ENCODE data around the gene AXDND1. TPM values are rescaled to one million over a fixed set of nuclear protein-coding genes. Genes with fewer than 3 reads are reported as not detected.
"Not testable (repeated sequence)": the region's sequence is repeated elsewhere in the genome, so short reads cannot be mapped to it uniquely, and the experiment has no call there.

Gene AXDND1
- total RNA-seq, 2 experiments from 2014 or later: 0.48 to 0.51 TPM

DNA sequence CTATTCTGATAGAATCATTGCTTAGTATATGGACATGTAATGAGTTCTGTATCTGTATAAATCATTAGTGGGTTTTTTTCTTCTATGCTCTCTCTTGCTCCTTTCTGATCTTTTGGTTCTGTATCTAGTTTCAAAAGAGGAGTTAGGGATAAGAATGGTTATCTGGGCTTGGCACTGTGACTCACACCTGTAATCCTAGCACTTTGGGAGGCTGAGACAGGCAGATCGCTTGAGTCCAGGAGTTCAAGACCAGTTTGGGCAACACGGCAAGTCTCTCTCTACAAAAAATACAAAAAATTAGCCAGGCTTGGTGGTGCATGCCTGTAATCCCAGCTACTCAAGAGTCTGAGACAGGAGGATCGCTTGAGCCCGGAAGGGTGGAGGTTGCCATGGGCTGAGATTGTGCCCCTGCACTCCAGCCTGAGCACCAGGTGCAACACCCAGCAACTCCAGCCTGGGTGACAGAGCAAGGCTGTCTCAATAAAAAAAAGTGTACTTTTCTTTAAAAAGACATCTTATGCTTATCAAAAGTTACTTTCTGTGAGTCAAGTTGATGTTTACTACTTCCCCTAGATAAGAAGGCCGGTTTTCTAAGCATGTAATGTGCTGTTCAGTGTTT, 27.7 kb upstream of the AXDND1 start:
- CTCF ChIA-PET: no interaction called here
- H3K9me3 Mint-ChIP-seq: no peaks in the 10 kb centered on the region
- peaks cover 9% of the 10 kb centered on the region for H3K4me1 Mint-ChIP-seq (ENCODE audit: low read depth)
- H3K27ac Mint-ChIP-seq: no peak overlapping the region
- H3K27me3 Mint-ChIP-seq: no peaks in the 10 kb centered on the region
- DNase-seq: no peak
- no peak overlapping the region for H3K4me3 Mint-ChIP-seq
- intact Hi-C loops (cut with micrococcal nuclease): no loop called here
- peaks cover 20% of the 10 kb centered on the region for H3K36me3 Mint-ChIP-seq
- POLR2A ChIA-PET: no interaction called here

DNA sequence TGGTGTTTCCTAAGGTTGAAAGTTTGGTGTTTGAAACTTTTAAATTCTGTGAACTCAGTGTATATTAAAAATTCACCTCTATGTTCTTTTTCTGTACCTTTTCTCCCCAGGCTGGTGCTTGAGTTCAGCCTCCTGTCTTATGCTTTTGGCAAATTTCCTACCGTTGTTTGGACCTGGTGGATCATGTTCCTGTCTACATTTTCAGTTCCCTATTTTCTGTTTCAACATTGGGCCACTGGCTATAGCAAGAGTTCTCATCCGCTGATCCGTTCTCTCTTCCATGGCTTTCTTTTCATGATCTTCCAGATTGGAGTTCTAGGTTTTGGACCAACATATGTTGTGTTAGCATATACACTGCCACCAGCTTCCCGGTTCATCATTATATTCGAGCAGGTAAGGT, 24.9 kb upstream of the AXDND1 start:
- POLR2A ChIA-PET: no interaction called here
- intact Hi-C loops (cut with micrococcal nuclease): no loop called here

DNA sequence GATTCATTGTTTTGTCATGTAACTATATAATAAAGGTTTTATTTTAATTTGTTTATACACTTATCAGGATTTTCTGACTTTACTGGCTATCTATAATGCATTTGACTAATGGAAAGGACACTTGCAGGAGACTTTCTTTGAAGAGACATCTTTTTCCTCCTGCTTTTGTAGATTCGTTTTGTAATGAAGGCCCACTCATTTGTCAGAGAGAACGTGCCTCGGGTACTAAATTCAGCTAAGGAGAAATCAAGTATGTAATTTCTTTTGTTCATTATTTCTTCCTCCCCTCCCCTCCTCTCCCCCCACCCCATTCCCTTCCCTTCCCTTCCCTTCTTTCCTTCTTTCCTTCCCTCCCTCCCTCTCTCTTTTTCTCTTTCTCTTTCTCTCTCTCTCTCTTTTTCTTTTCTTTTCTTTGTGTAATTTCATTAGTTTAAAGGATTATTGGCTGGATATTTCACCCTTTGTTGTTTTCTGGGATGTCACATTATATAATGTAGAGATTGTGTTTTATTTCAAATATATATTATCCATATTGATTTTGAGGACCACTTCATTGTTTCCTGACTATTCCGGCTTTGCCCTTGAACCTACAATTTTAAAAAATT, 23.7 kb upstream of the AXDND1 start:
- Mint-ChIP-seq H3K27me3 (no peaks in the 10 kb centered on the region), H3K4me3 (no peak overlapping the region), H3K4me1 (ENCODE audit: low read depth) (peaks cover 5% of the 10 kb centered on the region), H3K36me3 (peaks cover 26% of the 10 kb centered on the region), H3K27ac (no peak overlapping the region), H3K9me3 (no peaks in the 10 kb centered on the region)
- no peak for DNase-seq
- intact Hi-C loops (cut with micrococcal nuclease): no loop called here
- ChIA-PET POLR2A (no interaction called here), CTCF (no interaction called here)

More for the DNA sequence above, 24.9 kb upstream of the AXDND1 start:
- Mint-ChIP-seq H3K27ac (no peak overlapping the region), H3K4me1 (ENCODE audit: low read depth) (peaks cover 4% of the 10 kb centered on the region), H3K9me3 (no peaks in the 10 kb centered on the region), H3K36me3 (peaks cover 24% of the 10 kb centered on the region), H3K4me3 (no peak overlapping the region), H3K27me3 (no peaks in the 10 kb centered on the region)
- no peak for DNase-seq
- CTCF ChIA-PET: no interaction called here

DNA sequence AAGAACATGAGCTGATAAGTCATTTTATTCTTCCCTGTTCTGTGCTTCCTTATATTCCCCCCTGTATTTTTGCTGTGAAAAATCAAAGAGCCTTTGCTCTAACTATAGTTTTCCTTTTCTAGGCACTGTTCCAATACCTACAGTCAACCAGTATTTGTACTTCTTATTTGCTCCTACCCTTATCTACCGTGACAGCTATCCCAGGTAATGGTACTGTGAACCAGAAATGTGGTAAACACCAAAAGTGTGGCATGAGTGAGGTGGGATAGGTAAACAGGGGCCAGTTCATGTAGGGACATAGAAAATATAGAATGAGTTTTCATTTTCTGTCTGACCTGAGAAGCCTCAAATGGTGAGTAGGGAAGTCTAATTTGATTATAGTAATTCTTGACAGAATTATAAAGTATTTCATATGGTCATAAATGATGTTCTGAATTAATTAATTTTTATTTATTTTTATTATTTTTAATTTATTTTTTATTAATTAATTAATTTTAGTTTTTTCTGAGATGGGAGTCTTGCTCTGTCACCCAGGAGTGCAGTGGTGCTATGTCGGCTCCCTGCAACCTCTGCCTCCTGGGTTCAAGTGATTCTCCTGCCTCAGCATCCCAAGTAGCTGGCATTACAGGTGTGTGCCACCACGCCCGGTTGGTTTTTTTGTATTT, 22.9 kb upstream of the AXDND1 start:
- Mint-ChIP-seq H3K27ac (no peak overlapping the region), H3K9me3 (no peaks in the 10 kb centered on the region), H3K4me1 (ENCODE audit: low read depth) (peaks cover 5% of the 10 kb centered on the region), H3K36me3 (peaks cover 26% of the 10 kb centered on the region), H3K4me3 (no peak overlapping the region), H3K27me3 (no peaks in the 10 kb centered on the region)
- POLR2A ChIA-PET: no interaction called here
- intact Hi-C loops (cut with micrococcal nuclease): no loop called here
- CTCF ChIA-PET: no interaction called here
- DNase-seq: no peak

DNA sequence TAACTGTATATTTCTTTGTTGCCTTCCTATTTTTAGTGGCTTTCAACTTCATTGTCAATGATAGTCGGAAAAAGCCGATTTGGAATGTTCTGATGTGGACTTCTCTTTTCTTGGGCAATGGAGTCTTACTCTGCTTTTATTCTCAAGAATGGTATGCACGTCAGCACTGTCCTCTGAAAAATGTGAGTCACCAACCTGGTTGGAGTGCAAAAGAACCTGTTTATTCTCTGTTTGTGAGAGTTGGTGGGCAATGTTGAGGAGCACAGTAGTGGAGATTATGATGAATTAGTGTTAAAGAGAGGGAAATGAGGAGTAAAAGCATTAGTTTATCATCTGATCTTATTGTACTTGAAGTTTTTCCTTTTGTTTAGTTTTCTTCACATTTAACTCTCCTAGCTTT, 14.5 kb upstream of the AXDND1 start:
- Mint-ChIP-seq H3K4me3 (no peak overlapping the region), H3K27me3 (no peaks in the 10 kb centered on the region), H3K36me3 (peaks cover 39% of the 10 kb centered on the region), H3K27ac (peak overlapping the region; percentile 42), H3K9me3 (no peaks in the 10 kb centered on the region), H3K4me1 (ENCODE audit: low read depth) (peaks cover 15% of the 10 kb centered on the region)
- ChIA-PET POLR2A (no interaction called here), CTCF (no interaction called here)
- no peak for DNase-seq
- intact Hi-C loops (cut with micrococcal nuclease): loop anchor here (5.0 kb wide), 1 partner anchor 54 kb away; no protein-coding TSS in a partner anchor

DNA sequence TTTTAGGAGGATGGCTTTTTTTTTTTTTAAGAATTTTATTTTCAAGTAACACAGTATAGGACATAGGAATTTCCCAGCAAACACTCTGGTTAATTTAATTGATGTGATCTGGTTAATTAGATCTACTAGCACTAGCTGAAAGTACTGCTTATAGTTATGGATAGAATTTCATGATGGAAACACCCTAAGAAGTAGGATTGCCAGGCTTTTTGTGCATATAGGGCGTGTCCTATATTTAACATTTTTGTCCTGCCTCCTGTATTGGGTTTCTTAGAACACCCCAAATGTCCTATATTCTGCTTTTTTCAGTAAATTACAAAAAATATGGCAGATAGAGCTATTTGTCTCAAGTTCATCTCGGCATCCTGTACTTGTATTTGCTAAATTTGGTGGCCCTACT, 13.5 kb upstream of the AXDND1 start:
- H3K4me1 Mint-ChIP-seq (ENCODE audit: low read depth): peaks cover 15% of the 10 kb centered on the region
- intact Hi-C loops (cut with micrococcal nuclease): loop anchor here (5.0 kb wide), 1 partner anchor 55 kb away; no protein-coding TSS in a partner anchor
- H3K27me3 Mint-ChIP-seq: no peaks in the 10 kb centered on the region
- no peak for DNase-seq
- no peak overlapping the region for H3K4me3 Mint-ChIP-seq
- ChIA-PET POLR2A (interaction anchor here (0.6 kb wide), 1 partner anchor 1644 kb away, joined by 3 read pairs; no protein-coding TSS in a partner anchor), CTCF (interaction anchor here (0.6 to 0.7 kb wide), 2 partner anchors 35 to 315 kb away, joined by 3 to 6 read pairs; no protein-coding TSS in a partner anchor)
- peaks cover 39% of the 10 kb centered on the region for H3K36me3 Mint-ChIP-seq
- no peaks in the 10 kb centered on the region for H3K9me3 Mint-ChIP-seq
- H3K27ac Mint-ChIP-seq: no peak overlapping the region

DNA sequence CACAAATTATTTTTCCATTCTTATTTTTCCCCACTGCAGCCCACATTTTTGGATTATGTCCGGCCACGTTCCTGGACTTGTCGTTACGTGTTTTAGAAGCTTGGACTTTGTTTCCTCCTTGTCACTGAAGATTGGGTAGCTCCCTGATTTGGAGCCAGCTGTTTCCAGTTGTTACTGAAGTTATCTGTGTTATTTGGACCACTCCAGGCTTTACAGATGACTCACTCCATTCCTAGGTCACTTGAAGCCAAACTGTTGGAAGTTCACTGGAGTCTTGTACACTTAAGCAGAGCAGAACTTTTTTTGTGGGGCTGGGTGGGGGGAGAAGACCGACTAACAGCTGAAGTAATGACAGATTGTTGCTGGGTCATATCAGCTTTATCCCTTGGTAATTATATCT, 12.2 kb upstream of the AXDND1 start:
- intact Hi-C loops (cut with micrococcal nuclease): loop anchor here (5.0 kb wide), 1 partner anchor 56 kb away; no protein-coding TSS in a partner anchor
- H3K27ac Mint-ChIP-seq: no peak overlapping the region
- ChIA-PET POLR2A (no interaction called here), CTCF (interaction anchor here (0.5 kb wide), 1 partner anchor 56 kb away, joined by 3 read pairs; no protein-coding TSS in a partner anchor)
- no peaks in the 10 kb centered on the region for H3K9me3 Mint-ChIP-seq
- H3K36me3 Mint-ChIP-seq: peaks cover 35% of the 10 kb centered on the region
- DNase-seq: no peak
- H3K4me1 Mint-ChIP-seq (ENCODE audit: low read depth): peaks cover 14% of the 10 kb centered on the region
- no peak overlapping the region for H3K4me3 Mint-ChIP-seq
- H3K27me3 Mint-ChIP-seq: no peaks in the 10 kb centered on the region

DNA sequence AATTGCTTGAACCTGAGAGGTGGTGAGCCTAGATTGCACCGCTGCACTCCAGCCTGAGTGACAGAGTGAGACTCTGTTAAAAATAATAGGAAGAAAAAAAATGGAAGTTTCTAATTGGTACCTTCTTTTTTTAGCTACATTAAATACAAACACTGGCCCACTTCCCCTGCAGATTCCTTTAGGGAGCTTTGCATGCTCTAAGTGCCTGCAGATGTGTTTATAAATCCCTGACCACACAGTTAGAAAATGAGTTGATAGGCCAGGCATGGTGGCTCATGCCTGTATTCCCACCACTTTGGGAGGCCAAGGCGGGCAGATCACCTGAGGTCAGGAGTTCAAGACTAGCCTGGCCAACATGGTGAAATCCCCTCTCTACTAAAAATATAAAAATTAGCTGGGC, 4.1 kb upstream of the AXDND1 start:
- H3K36me3 Mint-ChIP-seq; POLR2A ChIA-PET; H3K9me3 Mint-ChIP-seq; intact Hi-C loops (cut with micrococcal nuclease); CTCF ChIA-PET; DNase-seq; H3K27me3 Mint-ChIP-seq; H3K4me1 Mint-ChIP-seq (ENCODE audit: low read depth); H3K27ac Mint-ChIP-seq; H3K4me3 Mint-ChIP-seq: not testable (repeated sequence)

DNA sequence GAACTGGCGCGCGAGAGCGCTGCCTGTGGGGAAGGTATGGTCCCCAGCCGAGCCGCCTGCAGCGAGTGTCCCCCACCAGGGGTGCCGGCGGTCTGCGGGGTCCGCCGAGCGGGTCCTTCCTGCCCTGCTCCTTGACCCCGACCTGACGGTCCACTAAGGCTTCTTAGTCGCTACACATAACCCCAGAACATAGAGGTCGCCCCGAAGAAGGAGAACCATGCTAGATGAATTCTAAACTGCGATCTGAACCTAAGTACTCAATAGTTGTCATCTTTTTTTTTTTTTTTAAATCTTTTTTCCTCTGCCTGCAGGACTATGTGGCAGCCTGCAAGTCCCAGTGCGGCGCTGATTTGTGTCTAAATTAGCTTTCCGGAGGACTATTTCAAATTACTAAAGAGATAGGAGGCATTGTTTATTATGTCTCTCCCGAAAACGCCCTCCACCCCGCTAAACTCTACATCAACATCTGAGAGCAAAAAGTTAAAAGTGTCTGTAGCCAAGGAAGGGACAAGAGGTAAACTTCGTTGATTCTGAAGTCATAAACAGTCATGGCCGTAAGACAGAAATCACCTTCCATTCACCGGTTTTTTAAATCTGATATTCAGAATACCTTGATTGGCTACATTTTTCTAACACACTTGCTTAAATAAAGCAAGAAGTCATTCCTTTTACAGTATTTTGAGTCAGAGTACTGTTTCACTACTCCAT, 476 bp downstream of the AXDND1 start:
- H3K9me3 Mint-ChIP-seq: no peaks in the 10 kb centered on the region
- CTCF ChIA-PET: interaction anchor here (1.0 to 6.8 kb wide), 3 partner anchors 114 to 448 kb away, joined by 5 to 75 read pairs (median 6); partner anchors contain the start of gene TOR3A
- peak; percentile 10 for DNase-seq
- peaks cover 12% of the 10 kb centered on the region for H3K4me1 Mint-ChIP-seq (ENCODE audit: low read depth)
- peak overlapping the region; percentile 95 for H3K4me3 Mint-ChIP-seq
- POLR2A ChIA-PET: interaction anchor here (0.8 to 1.6 kb wide), 5 partner anchors 18 to 340 kb away, joined by 3 to 4 read pairs (median 3); partner anchors contain the start of genes SOAT1 and TOR3A
- no peaks in the 10 kb centered on the region for H3K36me3 Mint-ChIP-seq
- intact Hi-C loops (cut with micrococcal nuclease): loop anchor here (1.0 to 5.0 kb wide), 4 partner anchors 49 to 639 kb away; partner anchors contain the start of genes FAM20B, RALGPS2 and SOAT1
- peak overlapping the region; percentile 100 for H3K27ac Mint-ChIP-seq
- no peaks in the 10 kb centered on the region for H3K27me3 Mint-ChIP-seq

DNA sequence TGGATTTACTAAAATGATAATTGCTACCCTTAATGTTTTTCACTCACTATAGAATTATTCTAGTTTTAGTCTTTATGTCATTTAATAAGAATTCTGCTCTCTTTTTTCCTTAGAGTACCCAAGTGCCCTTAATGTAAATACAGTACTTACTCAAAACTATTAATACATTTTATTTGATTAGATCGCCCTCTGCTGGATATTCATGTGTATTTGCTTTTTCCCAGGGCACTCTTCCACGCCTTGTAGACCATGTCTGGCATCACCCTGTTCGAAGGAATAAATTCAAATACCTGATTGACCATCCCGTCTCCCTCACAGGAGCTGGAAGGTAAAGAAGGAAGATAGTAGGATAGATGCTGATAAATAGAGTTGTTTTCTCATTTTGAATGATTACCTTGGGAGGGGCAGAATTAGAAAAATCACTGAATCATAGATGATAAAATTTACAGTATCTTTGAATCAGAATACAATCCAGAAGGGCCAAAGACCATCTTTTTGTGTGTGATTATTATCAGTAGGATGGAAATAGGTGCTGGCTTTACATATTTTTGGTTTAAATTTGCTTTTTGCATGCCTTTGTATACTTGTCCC, 4.1 kb downstream of the AXDND1 start:
- Mint-ChIP-seq H3K36me3 (no peaks in the 10 kb centered on the region), H3K4me3 (no peak overlapping the region), H3K4me1 (ENCODE audit: low read depth) (peaks cover 12% of the 10 kb centered on the region), H3K27ac (no peak overlapping the region), H3K9me3 (no peaks in the 10 kb centered on the region), H3K27me3 (no peaks in the 10 kb centered on the region)
- ChIA-PET CTCF (interaction anchor here (0.6 to 6.8 kb wide), 15 partner anchors 76 to 838 kb away, joined by 3 to 75 read pairs (median 4); partner anchors contain the start of genes SOAT1 and TOR3A), POLR2A (no interaction called here)
- peak; percentile 24 for DNase-seq
- intact Hi-C loops (cut with micrococcal nuclease): loop anchor here (1.0 to 5.0 kb wide), 7 partner anchors 53 to 643 kb away; partner anchors contain the start of genes FAM20B and RALGPS2

DNA sequence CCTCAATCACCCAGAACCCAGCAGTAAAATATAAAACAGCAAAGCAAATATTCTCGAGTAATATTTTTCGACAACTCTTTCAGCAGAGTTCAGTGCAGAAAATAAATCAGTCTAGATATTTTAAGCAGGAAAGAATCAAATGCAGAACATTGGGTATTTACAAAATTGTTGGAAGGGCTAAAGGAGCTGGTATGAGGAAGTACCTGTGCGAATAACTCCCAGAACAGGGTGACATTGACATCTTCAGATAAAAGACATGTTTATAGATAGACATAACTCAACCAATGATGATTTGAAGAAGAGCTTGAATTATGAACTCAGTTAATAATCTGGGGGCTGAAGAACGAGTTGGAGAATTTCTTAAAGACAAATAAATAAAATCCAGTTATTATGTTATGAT, 6.4 kb downstream of the AXDND1 start:
- no peaks in the 10 kb centered on the region for H3K9me3 Mint-ChIP-seq
- H3K36me3 Mint-ChIP-seq: no peaks in the 10 kb centered on the region
- peaks cover 9% of the 10 kb centered on the region for H3K4me1 Mint-ChIP-seq (ENCODE audit: low read depth)
- no peak for DNase-seq
- H3K27me3 Mint-ChIP-seq: no peaks in the 10 kb centered on the region
- H3K27ac Mint-ChIP-seq: no peak overlapping the region
- H3K4me3 Mint-ChIP-seq: no peak overlapping the region
- POLR2A ChIA-PET: no interaction called here
- intact Hi-C loops (cut with micrococcal nuclease): no loop called here
- CTCF ChIA-PET: interaction anchor here (1.1 to 5.8 kb wide), 2 partner anchors 96 to 251 kb away, joined by 3 to 61 read pairs; no protein-coding TSS in a partner anchor
